Uterus (tissue), 4 donors: ENCODE data around the gene NDST4. TPM values are rescaled to one million over a fixed set of nuclear protein-coding genes. Genes with fewer than 3 reads are reported as not detected.

Source experiments
- DNase-seq, 2 donors: peaks; one replicate each; pipeline ENCODE4 v3.0.0-alpha.2; 2019 to 2020
- H3K27ac ChIP-seq, 2 donors: fragments of 200-600 bp; sonication (generic); 1 replicate in 1 of 2; 2 replicates in 1 of 2; pipeline ENCODE4 v1.5.1; 2016 to 2018
- H3K27me3 ChIP-seq, 2 donors: fragments of 200-600 bp; sonication (generic); one replicate each; pipeline ENCODE4 v1.5.1; 2018 to 2019; ENCODE audit warnings: control low read depth in 1 of 2
- H3K36me3 ChIP-seq, 2 donors: fragments of 200-600 bp; sonication (generic); one replicate each; pipeline ENCODE4 v1.5.1; 2019; ENCODE audit warnings: control low read depth in 1 of 2
- H3K4me1 ChIP-seq, 2 donors: fragments of 200-600 bp; sonication (generic); one replicate each; pipeline ENCODE4 v1.5.1; 2018 to 2019; ENCODE audit warnings: control low read depth in 1 of 2
- H3K4me3 ChIP-seq, 2 donors: fragments of 200-600 bp; sonication (generic); 1 replicate in 1 of 2; 2 replicates in 1 of 2; pipeline ENCODE4 v1.5.1; 2018 to 2019; ENCODE audit warnings: mild to moderate bottlenecking in 1 of 2
- H3K9me3 ChIP-seq, 2 donors: fragments of 200-600 bp; sonication (generic); one replicate each; pipeline ENCODE4 v1.5.1; 2019; ENCODE audit warnings: control low read depth in 1 of 2
- POLR2A ChIP-seq, 2 donors: fragments of 450-650 bp; IDR thresholded peaks; one replicate each; pipeline ENCODE4 v1.6.1; 2016; ENCODE audit warnings: antibody characterized with exemption in 2 of 2, mild to moderate bottlenecking in 1 of 2, moderate library complexity in 1 of 2
- intact Hi-C: fragments of 100-400 bp; cut with DNase I; formaldehyde crosslinking; loops from one replicate; pipeline ENCODE4 v1.15.1; 2023; ENCODE audit warnings: low total_unique reads
- small RNA-seq: library from RNA; depleted of rRNA; stranded (forward); fragments of <200 nt; gene quantifications from one replicate; pipeline ENCODE3, GENCODE V24; 2016
- total RNA-seq, 4 donors: library from RNA; depleted of rRNA in 3 of 4; stranded (reverse); fragments of >200 nt in 3 of 4; gene quantifications; one replicate each; pipeline versions ENCODE4 v1.1.0 to v1.2.4, GENCODE V29; 2014 to 2023
- TF ChIP-seq, protein P1 (sequence below), 4 experiments: fragments of 200-600 bp in 2 of 4; fragments of 450-650 bp in 2 of 4; sonication (generic) in 2 of 4; IDR thresholded peaks; one replicate each; pipeline ENCODE4 v1.5.1; 2016 to 2019; ENCODE audit warnings: antibody characterized with exemption in 4 of 4, mild to moderate bottlenecking in 2 of 4, moderate library complexity in 1 of 4
- donor health status: DM: yes; HTN: yes; CAD: no.

The NDST4 gene
- total RNA-seq, 4 donors from 2014 or later, result 1.5 to 7.4 TPM; not detected in 2

DNA sequence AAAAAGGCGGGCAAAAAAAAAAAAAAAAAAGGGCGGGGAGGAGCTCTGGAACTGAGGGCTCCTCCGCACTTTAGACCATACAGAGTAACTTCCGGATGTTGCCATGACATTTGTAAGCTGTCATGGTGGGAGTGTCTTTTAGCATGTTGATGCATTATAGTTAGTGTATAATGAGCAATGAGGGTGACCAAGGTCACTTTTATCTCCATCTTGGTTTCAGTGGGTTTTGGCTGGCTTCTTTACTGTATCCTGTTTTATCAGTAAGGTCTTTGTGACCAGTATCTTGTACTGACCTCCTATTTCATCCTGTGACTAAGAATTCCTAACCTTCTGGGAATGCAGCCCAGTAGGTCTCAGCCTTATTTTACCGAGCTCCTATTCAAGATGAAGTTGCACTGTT lies 321.4 kb downstream of the NDST4 start:
- intact Hi-C loops, result no loop called here

DNA sequence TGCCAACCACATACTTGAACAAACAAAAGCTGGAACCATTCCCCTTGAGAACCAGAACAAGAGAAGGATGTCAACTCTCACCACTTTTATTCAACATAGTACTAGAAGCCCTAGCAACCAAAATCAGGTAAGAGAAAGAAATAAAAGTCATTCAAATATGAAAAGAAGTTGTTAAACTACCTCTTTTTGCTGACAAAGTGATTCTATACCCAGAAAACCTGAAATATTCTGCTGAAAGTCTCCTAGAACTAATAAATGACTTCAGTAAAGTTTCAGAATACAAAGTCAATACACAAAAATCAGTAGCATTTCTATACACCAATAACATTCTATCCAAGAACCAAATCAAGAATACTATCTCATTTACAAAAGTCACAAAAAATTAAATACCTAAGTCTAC lies 327.9 kb downstream of the NDST4 start:
- no peak for DNase-seq
- H3K4me3 ChIP-seq, result no peak overlapping the region
- no peaks in the 10 kb centered on the region for H3K9me3 ChIP-seq
- no peak for TF ChIP-seq POLR2A (IDR thresholded peaks at IDR 0.05)
- TF ChIP-seq, protein P1, sequence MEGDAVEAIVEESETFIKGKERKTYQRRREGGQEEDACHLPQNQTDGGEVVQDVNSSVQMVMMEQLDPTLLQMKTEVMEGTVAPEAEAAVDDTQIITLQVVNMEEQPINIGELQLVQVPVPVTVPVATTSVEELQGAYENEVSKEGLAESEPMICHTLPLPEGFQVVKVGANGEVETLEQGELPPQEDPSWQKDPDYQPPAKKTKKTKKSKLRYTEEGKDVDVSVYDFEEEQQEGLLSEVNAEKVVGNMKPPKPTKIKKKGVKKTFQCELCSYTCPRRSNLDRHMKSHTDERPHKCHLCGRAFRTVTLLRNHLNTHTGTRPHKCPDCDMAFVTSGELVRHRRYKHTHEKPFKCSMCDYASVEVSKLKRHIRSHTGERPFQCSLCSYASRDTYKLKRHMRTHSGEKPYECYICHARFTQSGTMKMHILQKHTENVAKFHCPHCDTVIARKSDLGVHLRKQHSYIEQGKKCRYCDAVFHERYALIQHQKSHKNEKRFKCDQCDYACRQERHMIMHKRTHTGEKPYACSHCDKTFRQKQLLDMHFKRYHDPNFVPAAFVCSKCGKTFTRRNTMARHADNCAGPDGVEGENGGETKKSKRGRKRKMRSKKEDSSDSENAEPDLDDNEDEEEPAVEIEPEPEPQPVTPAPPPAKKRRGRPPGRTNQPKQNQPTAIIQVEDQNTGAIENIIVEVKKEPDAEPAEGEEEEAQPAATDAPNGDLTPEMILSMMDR (IDR thresholded peaks at IDR 0.05), result no peak
- no peak overlapping the region for H3K27ac ChIP-seq
- H3K36me3 ChIP-seq, result no peaks in the 10 kb centered on the region
- intact Hi-C loops, result no loop called here
- no peaks in the 10 kb centered on the region for H3K27me3 ChIP-seq
- no peaks in the 10 kb centered on the region for H3K4me1 ChIP-seq

More for the DNA sequence above, 321.4 kb downstream of the NDST4 start:
- Histone ChIP-seq H3K4me1 (no peaks in the 10 kb centered on the region), H3K36me3 (no peaks in the 10 kb centered on the region), H3K27me3 (no peaks in the 10 kb centered on the region), H3K9me3 (no peaks in the 10 kb centered on the region), H3K27ac (no peak overlapping the region), H3K4me3 (no peak overlapping the region)
- no peak for DNase-seq
- TF ChIP-seq POLR2A (IDR thresholded peaks at IDR 0.05), result no peak
- TF ChIP-seq, protein P1 (IDR thresholded peaks at IDR 0.05), result no peak

DNA sequence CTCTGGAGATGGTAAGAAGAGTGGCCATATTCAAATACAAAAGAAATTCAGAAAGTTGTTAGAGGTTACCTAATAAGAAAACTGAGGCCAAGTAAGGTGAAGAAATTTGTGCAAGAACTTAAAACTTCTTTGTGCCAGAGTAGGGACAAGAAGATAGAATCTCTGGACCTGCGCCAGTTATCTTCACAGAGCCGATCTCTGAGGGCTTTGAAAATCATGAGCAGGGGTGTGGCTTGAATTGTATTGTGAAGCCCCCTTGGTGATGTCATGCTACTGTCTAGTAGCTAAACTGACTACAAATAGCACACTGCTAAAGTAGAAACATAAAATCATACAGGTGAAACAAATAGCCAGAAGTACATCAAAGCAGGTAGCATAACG lies 330.2 kb downstream of the NDST4 start:
- H3K4me1 ChIP-seq, result no peaks in the 10 kb centered on the region
- H3K4me3 ChIP-seq, result no peak overlapping the region
- intact Hi-C loops, result no loop called here
- no peaks in the 10 kb centered on the region for H3K27me3 ChIP-seq
- no peak for DNase-seq
- H3K36me3 ChIP-seq, result no peaks in the 10 kb centered on the region
- no peak overlapping the region for H3K27ac ChIP-seq
- H3K9me3 ChIP-seq, result no peaks in the 10 kb centered on the region
- TF ChIP-seq, protein P1 (IDR thresholded peaks at IDR 0.05), result no peak
- no peak for TF ChIP-seq POLR2A (IDR thresholded peaks at IDR 0.05)

DNA sequence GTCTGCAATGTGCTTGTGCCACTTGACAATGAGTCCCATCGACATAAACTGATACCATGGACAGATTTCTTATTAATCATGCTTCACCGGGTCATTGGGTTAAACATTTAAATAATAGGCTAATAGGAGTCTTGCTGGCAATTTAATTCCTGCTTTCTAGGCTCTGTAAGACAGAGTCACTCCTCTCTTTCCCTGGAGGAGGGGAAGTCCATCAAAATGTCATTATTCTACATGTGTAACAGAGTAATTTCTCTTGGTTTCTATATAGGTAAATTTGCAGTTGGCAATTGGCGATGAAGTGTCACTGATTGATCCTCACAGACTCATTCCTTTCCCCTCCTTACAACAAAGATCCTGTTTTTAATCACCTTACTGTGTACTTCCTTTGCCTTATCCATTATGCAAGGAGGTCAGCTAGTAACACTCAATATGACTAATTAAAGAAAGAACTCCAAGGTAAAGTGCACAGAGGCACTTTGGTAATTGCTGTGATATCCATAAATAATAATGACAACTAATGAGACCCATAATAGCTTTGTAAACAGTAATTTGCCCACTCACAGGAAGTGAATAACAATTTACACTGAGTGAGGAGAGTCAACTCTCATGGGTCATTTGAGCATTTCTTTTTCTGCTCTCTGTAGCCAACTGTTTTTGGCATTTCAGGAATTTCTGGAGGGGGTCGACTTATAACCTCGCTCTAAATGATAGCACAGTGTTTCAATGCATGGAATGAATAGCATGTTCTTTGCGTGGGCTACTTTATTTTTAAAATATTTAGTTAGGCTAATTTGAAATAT lies 330.8 kb downstream of the NDST4 start:
- H3K36me3 ChIP-seq, result no peaks in the 10 kb centered on the region
- intact Hi-C loops, result no loop called here
- no peak overlapping the region for H3K4me3 ChIP-seq
- H3K9me3 ChIP-seq, result no peaks in the 10 kb centered on the region
- H3K4me1 ChIP-seq, result no peaks in the 10 kb centered on the region
- H3K27ac ChIP-seq, result no peak overlapping the region
- TF ChIP-seq POLR2A (IDR thresholded peaks at IDR 0.05), result no peak
- DNase-seq, result no peak
- H3K27me3 ChIP-seq, result no peaks in the 10 kb centered on the region

DNA sequence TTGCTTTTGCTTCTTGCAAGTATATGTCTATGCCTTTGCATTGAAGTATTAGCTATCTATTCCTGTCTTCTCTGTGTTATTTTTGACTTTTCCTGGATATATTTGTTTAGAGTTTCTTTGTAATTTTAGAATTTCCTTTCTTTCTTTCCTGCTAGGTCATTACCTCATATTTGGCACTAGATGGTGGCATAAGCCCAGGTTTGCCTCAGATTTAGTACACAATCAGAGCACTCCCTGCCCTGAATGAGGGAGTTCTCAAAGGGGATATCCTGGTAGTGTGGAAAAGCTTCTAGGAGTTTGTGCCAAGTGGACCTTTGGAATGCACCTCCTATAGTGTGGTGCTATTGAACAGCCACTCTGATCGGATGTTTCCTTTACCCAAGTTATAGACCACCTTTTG lies 333.2 kb downstream of the NDST4 start:
- Histone ChIP-seq H3K27me3 (no peaks in the 10 kb centered on the region), H3K9me3 (no peaks in the 10 kb centered on the region), H3K4me3 (no peak overlapping the region), H3K27ac (no peak overlapping the region), H3K36me3 (no peaks in the 10 kb centered on the region), H3K4me1 (no peaks in the 10 kb centered on the region)
- TF ChIP-seq, protein P1 (IDR thresholded peaks at IDR 0.05), result peak in 3 of 4 experiments; percentile 15 to 17 (median 16)
- no peak for TF ChIP-seq POLR2A (IDR thresholded peaks at IDR 0.05)
- intact Hi-C loops, result no loop called here
- no peak for DNase-seq

Small RNA genes within 50 kb of the gene (small RNA-seq; reads per million reads assigned to genes)
- gene RN7SL808P, result not detected
